Type B pancreatic cell (in vitro differentiated cells): ENCODE results near the gene MGAT5B. TPM values are rescaled to one million over a fixed set of nuclear protein-coding genes. Genes with fewer than 3 reads are reported as not detected.

Experiments used
- DNase-seq: peaks from one replicate; pipeline ENCODE4 v3.0.0; 2021; ENCODE audit warnings: mixed read lengths; ENCODE audit not compliant: unreplicated experiment; ENCODE audit errors: extremely low spot score
- H3K27ac Mint-ChIP-seq: 2 replicates; pipeline ENCODE4 v1.8.0; 2021; ENCODE audit warnings: mild to moderate bottlenecking, mixed read lengths
- H3K27me3 Mint-ChIP-seq: 2 replicates; pipeline ENCODE4 v1.8.0; 2021; ENCODE audit warnings: mixed read lengths
- H3K36me3 Mint-ChIP-seq: 2 replicates; pipeline ENCODE4 v1.8.0; 2021; ENCODE audit warnings: mixed read lengths
- H3K4me1 Mint-ChIP-seq: one replicate; pipeline ENCODE4 v1.8.0; 2021; ENCODE audit warnings: mixed read lengths; ENCODE audit not compliant: unreplicated experiment
- H3K4me3 Mint-ChIP-seq: 2 replicates; pipeline ENCODE4 v1.8.0; 2021; ENCODE audit warnings: mild to moderate bottlenecking, mixed read lengths
- H3K9me3 Mint-ChIP-seq: 2 replicates; pipeline ENCODE4 v1.8.0; 2021; ENCODE audit warnings: mixed read lengths
- CTCF ChIP-seq: fragments of 200-600 bp; sonication (generic); conservative IDR thresholded peaks from 2 replicates; pipeline ENCODE4 v1.5.0; 2021; ENCODE audit warnings: antibody characterized with exemption, mild to moderate bottlenecking
- total RNA-seq: library from RNA; stranded (reverse); gene quantifications from 2 replicates; pipeline ENCODE4 v1.2.1, GENCODE V29; 2021; ENCODE audit warnings: low replicate concordance

Gene MGAT5B
- total RNA-seq, 1 donor from 2014 or later: 15.9 TPM

DNA sequence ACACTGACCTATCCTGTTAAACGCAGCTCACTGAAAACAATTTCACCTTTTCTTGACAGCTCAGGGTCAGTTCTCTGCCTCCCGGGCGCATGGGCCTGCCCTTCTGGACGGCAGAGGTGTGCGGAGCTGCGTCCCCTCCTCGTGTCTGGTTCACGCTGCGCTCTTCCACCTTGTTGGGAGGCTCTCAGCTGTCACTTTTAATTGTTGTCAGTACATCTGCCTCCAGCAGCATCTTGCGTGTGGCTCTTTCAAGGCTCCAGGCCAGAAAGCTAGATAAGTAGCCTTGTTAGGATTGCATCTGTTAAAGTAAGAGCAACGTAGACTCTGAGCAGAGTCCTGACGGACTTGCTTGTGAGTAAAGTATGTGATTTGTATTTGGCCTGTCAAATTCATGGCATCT is 59.4 kb downstream of the MGAT5B start:
- Mint-ChIP-seq H3K27me3 (peaks cover 28% of the 10 kb centered on the region), H3K4me3 (no peak overlapping the region), H3K36me3 (peaks cover 5% of the 10 kb centered on the region), H3K27ac (no peak overlapping the region), H3K9me3 (no peaks in the 10 kb centered on the region), H3K4me1 (peaks cover 24% of the 10 kb centered on the region)
- no peak for DNase-seq
- no peak for TF ChIP-seq CTCF

- H3K4me1 Mint-ChIP-seq: peaks cover 23% of the 10 kb centered on the region
- no peak for TF ChIP-seq CTCF
- no peak overlapping the region for H3K27ac Mint-ChIP-seq
Observed at GRCh38 chr17:76927982-76928381, 59.8 kb downstream of the MGAT5B start.

GRCh38 chr17:76929148-76929547 is 60.9 kb downstream of the MGAT5B start:
- Mint-ChIP-seq H3K27ac (no peak overlapping the region), H3K9me3 (no peaks in the 10 kb centered on the region), H3K36me3 (peaks cover 5% of the 10 kb centered on the region), H3K4me3 (no peak overlapping the region), H3K27me3 (peaks cover 30% of the 10 kb centered on the region), H3K4me1 (peaks cover 23% of the 10 kb centered on the region)
- DNase-seq: no peak
- TF ChIP-seq CTCF: no peak

More at GRCh38 chr17:76927982-76928381, 59.8 kb downstream of the MGAT5B start:
- H3K27me3 Mint-ChIP-seq: peaks cover 30% of the 10 kb centered on the region
- no peaks in the 10 kb centered on the region for H3K9me3 Mint-ChIP-seq
- no peak for DNase-seq
- H3K36me3 Mint-ChIP-seq: peaks cover 5% of the 10 kb centered on the region
- H3K4me3 Mint-ChIP-seq: no peak overlapping the region

DNA sequence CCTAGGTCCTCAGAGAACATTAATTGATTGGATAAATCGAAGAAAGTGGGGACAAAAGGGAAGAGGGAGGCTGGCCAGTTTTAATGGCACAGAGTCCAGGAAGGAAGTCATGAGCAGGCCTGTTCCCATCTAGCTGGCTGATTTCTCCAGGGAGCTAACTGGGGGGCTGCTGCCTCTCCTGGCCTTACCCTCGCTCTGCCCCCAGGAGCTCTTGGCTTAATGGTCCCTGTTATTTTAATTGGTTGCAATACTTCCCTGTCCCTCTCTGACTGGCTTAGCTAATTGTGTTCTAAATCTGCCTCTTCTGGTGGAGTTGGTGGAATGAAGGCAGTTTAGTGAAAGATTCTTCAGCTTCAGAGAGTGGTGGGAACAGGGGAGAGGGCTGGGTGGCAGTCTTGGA is 61.4 kb downstream of the MGAT5B start:
- peaks cover 33% of the 10 kb centered on the region for H3K27me3 Mint-ChIP-seq
- no peak for DNase-seq
- H3K27ac Mint-ChIP-seq: peak overlapping the region; percentile 23
- H3K4me1 Mint-ChIP-seq: peaks cover 28% of the 10 kb centered on the region
- peaks cover 5% of the 10 kb centered on the region for H3K36me3 Mint-ChIP-seq
- no peaks in the 10 kb centered on the region for H3K9me3 Mint-ChIP-seq
- no peak overlapping the region for H3K4me3 Mint-ChIP-seq
- TF ChIP-seq CTCF: no peak

- Mint-ChIP-seq H3K4me1 (peaks cover 31% of the 10 kb centered on the region), H3K27ac (no peak overlapping the region), H3K36me3 (peaks cover 5% of the 10 kb centered on the region), H3K4me3 (no peak overlapping the region), H3K27me3 (peaks cover 37% of the 10 kb centered on the region), H3K9me3 (no peaks in the 10 kb centered on the region)
- no peak for DNase-seq
- no peak for TF ChIP-seq CTCF
Observed at GRCh38 chr17:76930107-76930506, 61.9 kb downstream of the MGAT5B start.
